ENCODE measurements around the gene RRN3.
"Not testable (repeated sequence)": the region's sequence is repeated elsewhere in the genome, so short reads cannot be mapped to it uniquely, and the experiment has no call there.

Gene RRN3

GRCh38 chr16:15051387-15051951 is 42.6 kb downstream of the RRN3 start:
- no peak for DNase-seq (ENCODE audit: low read depth)

DNA sequence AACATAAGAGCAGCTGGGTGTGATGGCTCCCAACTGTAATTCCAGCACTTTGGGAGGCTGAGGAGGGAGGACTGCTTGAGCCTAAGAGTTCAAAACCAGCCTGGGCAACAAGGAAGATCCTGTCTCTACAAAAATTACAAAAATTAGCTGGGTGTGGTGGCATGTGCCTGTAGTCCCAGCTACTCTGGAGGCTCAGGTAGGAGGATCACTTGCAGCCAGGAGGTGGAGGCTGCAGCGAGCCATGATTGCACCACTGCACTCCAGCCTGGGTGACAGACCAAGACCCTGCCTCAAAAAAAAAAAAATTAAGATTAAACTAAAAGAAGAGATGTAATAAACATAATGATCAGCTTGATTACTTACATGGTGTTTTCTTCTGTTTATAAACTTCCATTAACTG is 43.6 kb downstream of the RRN3 start:
- DNase-seq (ENCODE audit: low read depth): not testable (repeated sequence)

DNA sequence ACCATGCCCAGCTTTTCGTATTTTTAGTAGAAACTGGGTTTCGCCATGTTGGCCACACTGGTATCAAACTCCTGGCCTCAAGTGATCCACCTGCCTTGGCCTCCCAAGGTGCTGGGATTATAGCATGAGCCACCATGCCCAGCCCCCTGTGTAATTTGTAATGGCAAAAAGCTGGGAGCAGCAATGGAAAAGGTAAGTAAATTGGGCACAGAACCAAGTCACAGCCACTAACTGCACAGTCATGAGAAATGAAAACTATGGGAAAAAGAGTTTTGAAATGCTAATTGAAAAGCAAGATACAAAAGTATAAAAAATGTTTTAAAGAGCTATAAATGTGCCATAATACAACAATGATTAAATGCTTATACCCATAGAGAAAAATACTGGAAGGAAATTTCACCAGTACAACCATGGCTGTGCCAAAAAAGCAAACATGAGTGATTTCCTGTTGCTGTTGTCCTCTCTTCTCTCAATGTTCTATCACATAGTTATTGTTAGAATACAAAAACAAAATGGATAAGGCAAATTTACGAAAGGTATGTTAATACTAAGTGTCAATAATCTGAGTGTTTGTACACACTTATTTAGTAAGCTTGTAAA is 44.4 kb downstream of the RRN3 start:
- DNase-seq (ENCODE audit: low read depth): no peak

DNA sequence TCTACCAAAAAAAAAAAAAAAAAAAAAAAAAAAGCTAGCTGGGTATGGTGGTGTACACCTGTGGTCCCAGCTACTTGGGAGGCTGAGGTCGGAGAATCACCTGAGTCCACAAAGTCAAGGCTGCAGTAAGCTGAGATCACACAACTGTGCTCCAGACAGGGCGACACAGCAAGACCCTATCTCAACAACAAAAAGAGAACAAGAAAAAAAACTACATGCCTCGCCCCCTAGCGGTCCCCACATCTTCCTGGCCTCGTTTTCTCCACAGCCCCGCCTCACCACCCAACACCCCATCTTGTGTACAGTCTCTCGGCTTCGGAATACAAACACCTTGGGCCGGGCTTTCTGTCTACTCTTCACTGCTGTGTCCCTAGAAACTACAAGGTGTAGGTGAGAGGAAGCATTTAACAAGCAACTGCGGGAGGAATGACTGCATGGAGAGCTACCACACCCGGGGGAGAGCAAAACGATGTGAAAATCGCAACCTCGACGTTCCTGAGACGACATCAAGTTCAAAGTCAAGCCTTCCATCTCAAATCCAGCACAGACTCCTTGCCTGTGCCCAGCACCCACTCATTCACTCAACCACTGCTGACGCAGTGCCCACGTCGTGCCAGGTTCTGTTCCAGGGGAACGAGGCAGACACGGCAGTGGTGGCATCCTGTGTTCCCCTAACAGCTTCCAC is 47.2 kb downstream of the RRN3 start:
- no peak for DNase-seq (ENCODE audit: low read depth)

DNA sequence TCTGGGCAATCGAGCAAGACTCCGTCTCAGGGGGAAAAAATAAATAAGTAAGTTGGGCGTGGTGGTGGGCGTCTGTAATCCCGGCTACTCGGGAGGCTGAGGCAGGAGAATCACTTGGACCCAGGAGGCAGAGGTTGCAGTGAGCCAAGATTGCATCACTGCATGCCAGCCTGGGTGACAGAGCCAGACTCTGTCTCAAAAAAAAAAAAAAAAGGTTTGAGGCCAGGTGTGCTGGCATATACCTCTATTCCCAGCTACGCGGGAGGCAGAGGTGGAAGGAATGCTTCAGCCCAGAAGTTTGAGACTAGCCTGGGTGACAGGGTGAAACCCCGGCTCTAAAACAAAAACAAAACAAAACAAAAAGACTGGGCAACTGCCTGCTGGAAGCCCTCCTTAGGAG is 48.8 kb downstream of the RRN3 start:
- DNase-seq (ENCODE audit: low read depth): not testable (repeated sequence)

DNA sequence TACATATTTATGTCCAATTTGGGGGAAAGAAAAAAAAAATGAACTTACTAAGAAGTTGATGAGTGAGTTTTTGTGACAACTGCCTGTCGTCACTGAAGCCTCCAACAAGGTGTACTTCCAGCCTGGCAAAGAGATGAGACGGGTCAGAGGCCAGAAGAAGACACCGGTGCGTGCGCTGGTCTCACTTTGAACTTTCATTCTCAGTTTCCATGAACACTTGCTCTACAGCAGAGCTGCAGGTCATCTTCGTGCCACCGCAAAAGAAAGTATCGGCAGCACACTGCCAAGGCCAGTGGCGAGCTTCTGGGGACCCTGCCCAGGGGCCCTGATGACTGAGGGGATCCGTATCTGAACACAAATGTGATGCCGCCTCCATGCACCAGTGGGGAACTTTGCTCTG is 49.8 kb downstream of the RRN3 start:
- DNase-seq (ENCODE audit: low read depth): no peak

GRCh38 chr16:15043344-15043743 is 50.7 kb downstream of the RRN3 start:
- no peak for DNase-seq (ENCODE audit: low read depth)

GRCh38 chr16:15041271-15042004 is 52.6 kb downstream of the RRN3 start:
- no peak for DNase-seq (ENCODE audit: low read depth)

GRCh38 chr16:15038689-15039088 is 55.4 kb downstream of the RRN3 start:
- no peak for DNase-seq (ENCODE audit: low read depth)

- no peak for DNase-seq (ENCODE audit: low read depth)
Measured at GRCh38 chr16:15037745-15038144, 56.3 kb downstream of the RRN3 start.

DNA sequence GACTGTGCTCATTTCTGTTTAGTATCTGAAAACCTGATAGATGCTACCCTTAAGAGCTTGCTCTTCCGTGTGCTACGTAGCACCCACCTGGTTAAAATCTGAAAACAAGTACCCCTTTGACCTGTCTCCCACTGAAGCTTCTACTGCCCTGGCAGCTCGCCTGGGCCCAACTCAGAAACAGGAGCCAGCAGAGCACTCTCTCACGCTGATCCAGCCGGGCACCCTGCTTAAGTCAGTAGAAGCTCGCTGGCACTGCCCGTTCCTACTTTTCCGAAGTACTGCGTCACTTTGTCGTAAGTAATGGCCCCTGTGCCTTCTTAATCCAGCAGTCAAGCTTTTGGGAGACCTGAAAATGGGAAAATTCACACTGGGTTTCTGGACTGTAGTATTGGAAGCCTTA is 57.1 kb downstream of the RRN3 start:
- DNase-seq (ENCODE audit: low read depth): no peak

DNA sequence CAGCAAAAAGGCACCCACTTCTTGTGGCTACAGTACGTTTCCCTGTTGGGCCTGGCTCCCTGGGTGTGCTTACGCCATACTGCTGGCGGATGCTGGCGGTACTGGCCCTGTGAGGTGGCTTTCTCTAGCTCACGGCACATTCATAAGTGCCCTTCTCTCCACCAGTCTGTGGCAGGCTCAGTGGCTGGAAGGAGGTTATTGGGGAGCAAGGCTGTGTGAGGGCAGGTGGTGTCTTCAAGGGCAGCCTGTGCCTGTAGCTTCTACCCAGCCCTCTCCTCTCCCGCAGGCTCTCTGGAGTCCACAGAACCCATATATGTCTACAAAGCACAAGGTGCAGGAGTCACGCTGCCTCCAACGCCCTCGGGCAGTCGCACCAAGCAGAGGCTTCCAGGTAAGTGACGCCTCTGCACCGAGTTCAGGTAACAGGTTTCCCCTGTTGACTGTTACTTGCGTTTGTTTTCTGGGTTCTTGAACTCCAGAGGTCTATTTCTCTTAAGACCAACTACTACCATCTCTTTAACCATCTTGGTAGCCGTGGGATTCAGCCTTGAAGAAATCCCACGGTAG is 58.8 kb downstream of the RRN3 start:
- DNase-seq (ENCODE audit: low read depth): no peak

DNA sequence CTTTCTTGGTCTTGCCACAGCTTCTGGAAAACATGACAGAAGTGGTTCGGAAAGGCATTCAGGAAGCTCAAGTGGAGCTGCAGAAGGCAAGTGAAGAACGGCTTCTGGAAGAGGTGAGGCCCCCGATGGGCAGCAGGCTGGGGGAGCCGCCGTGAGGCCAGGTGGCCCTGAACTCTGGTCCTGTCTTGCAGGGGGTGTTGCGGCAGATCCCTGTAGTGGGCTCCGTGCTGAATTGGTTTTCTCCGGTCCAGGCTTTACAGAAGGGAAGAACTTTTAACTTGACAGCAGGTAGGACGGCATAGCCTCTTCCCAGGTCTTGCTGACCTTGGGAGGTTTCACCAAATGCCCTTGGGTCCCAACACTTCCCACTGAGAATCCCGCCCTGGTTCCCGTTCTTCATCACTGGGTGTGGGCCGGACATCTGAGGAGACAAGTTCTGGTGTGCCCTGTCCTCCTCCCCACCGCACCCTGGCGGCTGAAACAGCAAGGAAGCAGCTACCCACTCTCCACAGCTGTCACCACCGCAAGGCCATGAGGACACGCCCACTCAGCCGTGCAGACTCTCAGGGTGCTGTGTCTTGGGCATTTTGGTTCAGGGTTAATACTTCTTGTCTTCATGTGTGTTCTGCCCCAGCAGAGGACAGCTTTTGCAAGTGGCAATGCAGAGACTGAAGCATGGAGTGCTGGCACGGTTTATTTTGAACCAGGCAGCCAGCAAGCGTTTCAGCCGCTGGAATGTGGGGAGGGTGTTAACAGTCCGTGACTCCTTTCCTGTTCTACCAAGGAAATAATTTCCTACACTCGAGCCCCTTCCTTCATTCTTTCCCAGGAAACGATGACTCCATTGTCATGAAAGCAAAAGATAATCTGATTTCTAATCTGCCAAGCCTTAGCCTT is 59.6 kb downstream of the RRN3 start:
- DNase-seq (ENCODE audit: low read depth): no peak

DNA sequence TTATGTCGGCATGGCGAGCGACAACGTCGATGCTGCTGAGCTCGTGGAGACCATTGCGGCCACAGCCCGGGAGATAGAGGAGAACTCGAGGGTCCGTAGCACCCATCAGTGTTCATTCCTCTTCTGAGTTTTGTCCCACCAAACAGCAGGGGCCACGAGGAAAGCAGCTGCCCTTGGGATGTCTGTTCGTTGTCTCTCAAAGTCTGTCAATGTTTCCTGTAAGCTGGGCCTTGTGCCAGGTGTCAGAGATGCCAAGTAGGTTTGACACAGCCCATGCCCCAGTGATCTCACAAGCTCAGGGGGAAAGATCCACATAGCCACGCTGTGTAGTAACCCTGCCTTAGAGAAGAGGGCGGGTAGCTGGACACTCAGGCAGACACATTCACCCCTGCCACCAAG is 60.8 kb downstream of the RRN3 start:
- no peak for DNase-seq (ENCODE audit: low read depth)

DNA sequence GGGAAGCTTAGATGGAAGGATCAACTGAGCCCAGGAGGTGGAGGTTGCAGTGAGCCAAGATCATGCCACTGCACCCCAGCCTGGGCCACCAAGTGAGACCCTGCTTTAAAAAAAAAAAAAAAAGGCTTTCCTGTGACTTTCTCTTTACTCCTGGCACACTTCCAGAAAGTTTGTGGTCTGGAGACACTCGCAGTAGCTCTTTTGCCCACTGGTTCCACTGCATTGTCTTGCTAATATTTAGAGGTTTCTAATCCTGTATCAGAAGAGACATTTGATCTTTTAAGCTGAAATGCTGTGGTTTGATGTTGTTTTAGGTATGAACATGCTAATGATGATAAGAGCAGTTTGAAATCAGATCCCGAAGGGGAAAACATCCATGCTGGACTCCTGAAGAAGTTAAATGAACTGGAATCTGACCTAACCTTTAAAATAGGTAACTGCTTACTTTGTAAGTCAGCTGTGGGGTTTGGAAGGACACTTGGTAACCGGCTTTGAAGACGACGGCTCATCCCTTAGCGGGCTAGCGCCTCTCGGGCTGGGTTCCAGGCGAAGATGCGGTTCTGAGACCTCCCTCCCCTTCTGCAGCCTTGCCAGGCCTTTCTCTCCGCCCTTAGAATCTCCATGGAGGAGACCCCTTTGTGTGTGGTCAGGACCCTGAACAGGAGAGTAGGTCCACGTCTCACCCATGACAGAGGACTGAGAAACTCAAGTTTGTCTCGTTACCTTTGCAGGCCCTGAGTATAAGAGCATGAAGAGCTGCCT is 61.3 kb downstream of the RRN3 start:
- no peak for DNase-seq (ENCODE audit: low read depth)

DNA sequence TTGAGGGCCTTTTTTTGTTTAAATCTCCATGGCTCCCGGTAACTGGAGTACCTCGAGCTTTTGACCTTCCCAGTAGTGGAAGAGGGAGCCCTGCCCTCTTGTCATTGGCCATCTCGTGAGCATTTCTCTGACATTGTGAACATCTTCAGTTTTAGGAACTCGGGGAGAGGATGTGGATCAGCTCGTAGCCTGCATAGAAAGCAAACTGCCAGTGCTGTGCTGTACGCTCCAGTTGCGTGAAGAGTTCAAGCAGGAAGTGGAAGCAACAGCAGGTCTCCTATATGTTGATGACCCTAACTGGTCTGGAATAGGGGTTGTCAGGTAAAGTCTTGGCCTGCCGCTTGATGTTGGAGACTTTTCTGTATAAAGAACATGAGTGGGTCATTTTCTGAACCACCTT is 62.5 kb downstream of the RRN3 start:
- DNase-seq (ENCODE audit: low read depth): no peak

GRCh38 chr16:15031179-15031578 is 62.9 kb downstream of the RRN3 start:
- no peak for DNase-seq (ENCODE audit: low read depth)

GRCh38 chr16:15029749-15030148 is 64.3 kb downstream of the RRN3 start:
- DNase-seq (ENCODE audit: low read depth): not testable (repeated sequence)

- DNase-seq (ENCODE audit: low read depth): not testable (repeated sequence)
Measured at GRCh38 chr16:15028801-15029698, 65.0 kb downstream of the RRN3 start.

GRCh38 chr16:15028345-15028715 is 65.7 kb downstream of the RRN3 start:
- not testable (repeated sequence) for DNase-seq (ENCODE audit: low read depth)

Data from activated T-helper 1 cell treated with Interleukin-2 at 50 U/mL for 16 hours (primary cell).